NK-92 (cell line): ENCODE results near the gene PELO.
"Not testable (repeated sequence)": the region's sequence is repeated elsewhere in the genome, so short reads cannot be mapped to it uniquely, and the experiment has no call there.

Experiments
- DNase-seq: peaks from one replicate; lab custom pipeline; 2025; ENCODE audit not compliant: unreplicated experiment; lab: John Stamatoyannopoulos, UW

PELO gene, protein sequence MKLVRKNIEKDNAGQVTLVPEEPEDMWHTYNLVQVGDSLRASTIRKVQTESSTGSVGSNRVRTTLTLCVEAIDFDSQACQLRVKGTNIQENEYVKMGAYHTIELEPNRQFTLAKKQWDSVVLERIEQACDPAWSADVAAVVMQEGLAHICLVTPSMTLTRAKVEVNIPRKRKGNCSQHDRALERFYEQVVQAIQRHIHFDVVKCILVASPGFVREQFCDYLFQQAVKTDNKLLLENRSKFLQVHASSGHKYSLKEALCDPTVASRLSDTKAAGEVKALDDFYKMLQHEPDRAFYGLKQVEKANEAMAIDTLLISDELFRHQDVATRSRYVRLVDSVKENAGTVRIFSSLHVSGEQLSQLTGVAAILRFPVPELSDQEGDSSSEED

DNA sequence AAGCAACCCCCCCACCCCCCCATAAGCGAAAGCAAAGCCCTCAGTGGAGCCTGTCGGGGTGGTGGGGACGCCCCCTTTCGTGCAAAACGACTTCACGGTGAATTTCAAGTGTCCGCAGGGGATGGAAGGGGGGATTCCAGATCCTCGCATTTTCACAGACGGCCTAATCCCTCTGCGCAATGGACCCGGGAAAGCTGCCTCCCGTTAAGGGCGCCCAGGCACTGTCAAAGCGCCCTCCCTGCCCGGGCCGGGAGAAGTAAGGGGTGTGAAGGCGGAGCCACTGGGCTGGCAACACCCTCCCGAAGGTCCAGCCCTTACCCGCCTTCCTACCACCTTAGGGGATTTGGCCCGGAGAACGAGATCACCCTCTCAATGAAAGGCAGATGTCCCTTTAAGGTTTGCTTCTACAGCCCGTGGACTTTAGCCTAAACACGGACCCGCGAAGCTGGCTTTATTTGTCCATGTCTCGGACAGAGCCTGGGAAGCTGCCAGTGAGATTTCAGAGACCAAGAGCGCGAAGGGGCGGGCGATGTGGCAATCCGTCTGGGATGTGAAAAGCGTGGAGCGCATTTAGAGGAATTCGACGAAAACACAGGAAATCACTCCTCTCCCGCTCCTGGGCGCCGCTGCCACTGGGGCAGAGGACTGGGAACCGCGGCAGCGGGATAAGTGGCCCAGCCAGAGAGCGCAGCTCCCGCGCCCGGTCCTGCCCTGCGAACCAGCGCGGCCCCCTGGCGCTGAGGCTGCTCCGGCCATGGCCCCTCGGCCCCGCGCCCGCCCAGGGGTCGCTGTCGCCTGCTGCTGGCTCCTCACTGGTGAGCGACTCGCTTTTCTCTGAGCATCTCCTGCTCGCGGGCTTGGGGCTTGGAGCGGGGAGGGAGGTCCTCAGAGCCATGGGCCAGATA lies at the start of gene PELO, which contains the start of gene ITGA1:
Gene PELO (plus strand): TSS at position 317 of the 905 bp plus-strand sequence. CDS start 12,479 bp downstream, outside the sequence.
Gene ITGA1 (plus strand): TSS at position 317 of the 905 bp plus-strand sequence. CDS start 438 bp downstream, at position 755.
- no peak for DNase-seq

DNA sequence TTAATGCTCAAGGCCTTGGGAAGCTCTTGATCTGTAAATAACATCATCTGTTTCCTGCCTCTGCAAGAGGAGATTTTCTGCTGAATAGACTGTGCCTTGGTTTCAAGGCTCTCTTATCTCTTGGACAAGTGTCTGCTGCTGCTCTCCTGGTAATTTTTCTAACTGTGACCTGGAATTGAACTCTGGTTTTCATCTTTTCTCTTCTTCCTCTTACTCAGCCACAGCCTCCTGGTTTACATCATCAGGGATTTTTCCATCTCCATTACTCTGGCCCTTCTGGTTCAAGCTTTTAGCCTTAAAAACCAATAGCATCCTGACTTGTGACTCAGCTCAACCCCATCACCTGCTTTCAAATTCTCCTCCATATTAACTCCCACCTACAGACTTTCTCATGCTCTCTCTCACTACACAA lies 49.6 kb upstream of the PELO start:
- DNase-seq: no peak

- DNase-seq: no peak
Observed at GRCh38 chr5:52740007-52740406, 47.7 kb upstream of the PELO start.

DNA sequence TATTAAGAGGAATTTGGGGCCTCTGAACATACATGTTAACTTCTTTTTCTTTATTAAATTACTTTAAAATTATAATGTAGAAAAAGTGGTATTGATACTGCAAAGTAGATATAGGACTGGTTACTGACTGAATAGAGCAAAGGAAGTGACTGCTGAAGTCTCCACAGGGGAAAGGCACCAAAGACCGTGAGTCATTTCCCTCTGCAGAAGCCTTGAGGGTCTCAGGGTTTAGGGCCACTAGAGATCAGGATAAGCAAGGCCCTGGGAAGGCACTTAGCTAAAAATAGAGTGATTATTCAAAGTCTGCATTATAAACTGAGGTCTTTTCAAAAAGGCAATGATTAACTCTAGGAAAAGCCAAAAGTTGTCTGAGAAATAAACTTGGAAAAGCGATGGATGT lies 44.7 kb upstream of the PELO start:
- no peak for DNase-seq

- no peak for DNase-seq
Observed at GRCh38 chr5:52743529-52743928, 44.2 kb upstream of the PELO start.

DNA sequence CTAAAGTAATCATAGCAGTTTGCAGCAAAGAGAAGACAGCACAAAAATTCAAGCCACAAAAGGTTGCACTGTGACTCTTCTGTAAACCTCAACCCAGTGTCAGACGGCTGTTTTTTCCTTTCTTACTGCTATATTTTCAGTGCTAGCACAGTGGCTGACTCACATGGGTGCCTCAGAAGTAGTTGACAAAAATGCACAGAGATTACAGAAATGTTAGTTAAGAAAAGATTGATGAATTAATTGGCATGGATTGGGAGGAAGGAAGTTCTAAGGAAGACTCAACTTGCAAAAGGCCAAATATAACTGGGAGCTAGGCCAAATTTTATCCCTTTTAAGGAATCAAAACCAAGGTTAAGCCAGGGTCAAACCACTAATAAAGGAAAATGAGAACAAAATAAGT lies 43.7 kb upstream of the PELO start:
- no peak for DNase-seq

DNA sequence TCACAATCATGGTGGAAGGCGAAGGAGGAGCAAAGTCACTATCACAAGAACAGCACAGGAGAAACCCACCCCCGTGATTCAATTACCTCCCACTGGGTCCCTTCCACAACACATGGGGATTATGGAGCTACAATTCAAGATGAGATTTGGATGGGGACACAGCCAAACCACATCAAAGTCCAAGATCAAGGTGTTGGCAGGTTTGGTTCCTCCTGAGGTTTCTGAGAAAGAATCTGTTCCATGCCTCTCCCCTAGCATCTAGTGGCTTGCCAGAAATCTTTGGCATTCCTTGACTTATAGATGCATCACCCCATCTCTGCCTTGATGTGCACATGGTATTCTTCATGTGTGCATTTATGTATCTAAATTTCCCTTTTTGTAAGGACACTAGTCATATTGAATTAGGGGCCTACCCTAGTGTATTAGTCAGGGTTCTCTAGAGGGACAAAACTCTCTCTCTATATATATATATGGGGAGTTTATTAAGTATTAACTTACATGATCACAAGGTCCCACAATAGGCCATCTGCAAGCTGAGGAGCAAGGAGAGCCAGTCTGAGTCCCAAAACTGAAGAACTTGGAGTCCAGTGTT lies 42.8 kb upstream of the PELO start:
- DNase-seq: not testable (repeated sequence)

- DNase-seq: no peak
Observed at GRCh38 chr5:52746539-52746938, 41.2 kb upstream of the PELO start.

- DNase-seq: no peak
Observed at GRCh38 chr5:52748590-52748989, 39.1 kb upstream of the PELO start.

DNA sequence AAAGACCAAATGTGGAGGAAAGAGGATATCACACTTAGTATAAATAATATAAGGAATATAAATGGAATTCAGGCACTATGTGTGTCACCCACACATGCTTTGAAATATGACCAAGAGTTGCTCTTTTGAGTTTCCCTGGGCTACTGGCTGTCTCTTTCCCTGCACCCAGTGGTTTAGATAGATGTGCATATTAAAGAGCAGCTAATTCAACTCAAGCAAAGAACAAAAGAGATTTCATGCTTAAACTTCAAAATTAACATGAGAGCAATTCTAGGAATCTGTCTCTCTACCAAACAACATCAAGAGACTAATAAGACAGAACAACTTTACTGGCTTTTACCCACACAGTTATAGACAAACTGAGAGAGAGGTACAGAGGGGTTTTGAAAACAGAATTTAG lies 38.0 kb upstream of the PELO start:
- no peak for DNase-seq

DNA sequence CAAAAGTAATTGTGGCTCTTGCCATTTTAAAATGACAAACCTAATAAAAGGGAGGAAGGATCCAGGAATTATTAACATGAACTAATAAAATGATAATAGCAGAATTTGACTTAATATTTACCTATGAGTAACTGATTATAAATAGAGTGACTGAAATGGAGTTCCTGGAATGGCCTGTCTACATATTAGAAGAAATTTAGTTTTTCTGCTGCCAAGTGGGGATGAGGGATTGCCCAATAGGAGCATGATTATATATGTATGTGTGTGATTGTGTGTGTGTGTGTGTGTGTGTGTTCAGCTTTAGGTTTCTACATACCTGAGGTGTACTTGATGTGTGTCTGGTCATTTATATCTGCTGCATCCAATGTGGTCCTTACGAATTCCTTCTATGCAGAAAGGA lies 36.6 kb upstream of the PELO start:
- no peak for DNase-seq

GRCh38 chr5:52754051-52754450 lies 33.7 kb upstream of the PELO start:
- DNase-seq: no peak

DNA sequence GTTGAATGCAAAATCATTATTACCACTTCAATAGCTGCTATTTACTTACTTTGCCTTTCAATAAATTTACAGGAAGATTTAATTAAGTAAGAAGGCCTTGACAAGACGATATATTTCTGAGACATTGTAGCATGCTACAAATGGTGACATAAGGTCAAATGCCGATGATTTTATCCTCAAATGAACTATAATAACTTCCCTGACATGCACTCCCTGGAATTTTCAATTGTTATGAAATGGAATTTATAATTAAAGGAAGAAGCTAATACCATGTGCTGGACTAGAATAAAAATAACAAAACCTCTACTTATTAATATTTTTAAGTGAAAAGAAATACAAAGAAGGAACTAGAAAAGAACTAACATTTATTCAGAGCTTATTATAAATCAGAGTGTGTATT lies 30.2 kb upstream of the PELO start:
- no peak for DNase-seq

GRCh38 chr5:52758014-52758413 lies 29.7 kb upstream of the PELO start:
- DNase-seq: no peak

DNA sequence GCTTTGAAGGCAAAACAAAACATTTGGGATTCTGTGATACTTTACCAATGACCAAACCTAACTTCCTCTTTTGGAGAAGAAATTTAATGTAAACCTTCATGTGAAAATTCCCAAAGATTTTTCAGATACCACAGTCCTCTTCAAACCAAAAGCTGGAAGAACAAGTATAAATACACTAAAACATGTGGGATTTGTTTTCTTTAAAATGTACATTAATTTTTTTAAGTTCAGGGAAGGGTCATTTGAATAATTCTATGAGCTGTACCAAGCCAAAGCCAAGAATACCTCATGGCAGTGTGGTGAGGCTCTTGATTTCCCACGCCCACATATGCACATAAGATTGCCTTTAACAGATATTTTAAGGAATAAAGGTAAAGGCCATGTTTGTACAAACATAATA lies 28.4 kb upstream of the PELO start:
- DNase-seq: no peak

- no peak for DNase-seq
Observed at GRCh38 chr5:52760695-52761366, 26.9 kb upstream of the PELO start.

GRCh38 chr5:52767217-52767743 lies 20.4 kb upstream of the PELO start:
- DNase-seq: no peak

DNA sequence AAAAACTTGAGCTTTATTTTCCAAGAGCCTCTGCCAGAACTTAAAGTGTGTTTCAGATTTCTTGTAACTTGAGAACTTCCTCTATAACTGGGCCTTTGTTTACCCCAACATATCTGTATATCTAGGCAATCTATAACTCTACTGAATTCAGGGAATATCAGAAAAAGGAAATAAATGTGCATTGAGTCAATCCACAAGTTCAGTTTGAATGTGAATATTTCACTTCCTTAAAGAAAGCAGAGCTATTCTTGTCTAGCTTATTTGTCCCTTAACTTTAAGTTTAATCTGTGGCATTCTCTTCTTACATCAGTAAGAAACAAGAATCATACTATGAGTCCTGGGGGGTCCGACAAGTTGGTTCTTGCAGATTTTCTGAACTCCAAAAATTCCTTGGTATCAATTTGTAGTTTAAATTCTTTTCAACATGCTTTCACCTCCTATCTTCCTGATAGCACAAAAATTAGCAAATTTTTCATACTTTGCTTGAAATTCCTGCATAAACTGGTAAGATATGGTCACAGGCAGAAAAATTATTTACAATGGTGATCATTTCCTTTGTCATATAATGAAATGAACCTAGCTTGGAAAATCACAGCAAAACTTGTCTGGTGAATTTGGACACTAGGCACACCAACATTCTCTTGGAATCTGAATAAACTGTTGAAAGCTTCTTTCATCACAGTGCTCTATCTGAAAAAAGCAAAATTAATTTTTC lies 19.8 kb upstream of the PELO start:
- no peak for DNase-seq

- DNase-seq: no peak
Observed at GRCh38 chr5:52769061-52769460, 18.7 kb upstream of the PELO start.

- DNase-seq: no peak
Observed at GRCh38 chr5:52770287-52770939, 17.3 kb upstream of the PELO start.
